NCI-H2196 treated with DMSO at 0.1 percent for 48 hours (cell line): Measurements from ENCODE around the gene MTFMT.
"Not testable (repeated sequence)": the region's sequence is repeated elsewhere in the genome, so short reads cannot be mapped to it uniquely, and the experiment has no call there.

ENCODE experiments used
- DNase-seq: peaks from one replicate; lab custom pipeline; 2025; ENCODE audit not compliant: unreplicated experiment; lab: John Stamatoyannopoulos, UW

The MTFMT gene

GRCh38 chr15:65040461-65040860 is 11.0 kb upstream of the MTFMT start:
- no peak for DNase-seq

- DNase-seq: no peak
Measured at GRCh38 chr15:65038836-65039235, 9.4 kb upstream of the MTFMT start.

- DNase-seq: no peak
Measured at GRCh38 chr15:65038428-65038827, 9.0 kb upstream of the MTFMT start.

- no peak for DNase-seq
Measured at GRCh38 chr15:65037309-65037708, 7.9 kb upstream of the MTFMT start.

- no peak for DNase-seq
Measured at GRCh38 chr15:65034719-65035118, 5.3 kb upstream of the MTFMT start.

- no peak for DNase-seq
Measured at GRCh38 chr15:65033659-65034269, 4.3 kb upstream of the MTFMT start.

GRCh38 chr15:65032801-65033537 is 3.5 kb upstream of the MTFMT start:
- no peak for DNase-seq

- DNase-seq: no peak
Measured at GRCh38 chr15:65029736-65030208, 333 bp upstream of the MTFMT start.

GRCh38 chr15:65028338-65028737 is 1.1 kb downstream of the MTFMT start:
- DNase-seq: no peak

- no peak for DNase-seq
Measured at GRCh38 chr15:65027593-65027992, 1.8 kb downstream of the MTFMT start.

- DNase-seq: no peak
Measured at GRCh38 chr15:65026756-65027155, 2.7 kb downstream of the MTFMT start.

GRCh38 chr15:65021488-65021887 is 8.0 kb downstream of the MTFMT start:
- no peak for DNase-seq

GRCh38 chr15:65020419-65020818 is 9.0 kb downstream of the MTFMT start:
- no peak for DNase-seq

GRCh38 chr15:65011198-65011597 is 18.2 kb downstream of the MTFMT start:
- DNase-seq: not testable (repeated sequence)

GRCh38 chr15:65008983-65009382 is 20.5 kb downstream of the MTFMT start:
- no peak for DNase-seq

GRCh38 chr15:65006876-65007275 is 22.6 kb downstream of the MTFMT start:
- no peak for DNase-seq

- no peak for DNase-seq
Measured at GRCh38 chr15:65004993-65005392, 24.4 kb downstream of the MTFMT start.

GRCh38 chr15:64997745-64998375 is 31.6 kb downstream of the MTFMT start:
- DNase-seq: no peak

GRCh38 chr15:64997066-64997465 is 32.4 kb downstream of the MTFMT start:
- DNase-seq: no peak

- DNase-seq: no peak
Measured at GRCh38 chr15:64993290-64993689, 36.1 kb downstream of the MTFMT start.

GRCh38 chr15:64991536-64992135 is 37.8 kb downstream of the MTFMT start:
- DNase-seq: no peak

GRCh38 chr15:64990168-64990470 is 39.3 kb downstream of the MTFMT start:
- DNase-seq: no peak
